Measurements from ENCODE around the gene F12.

GRCh38 chr5:177453852-177454396 is 44.6 kb upstream of the F12 start:
- TF ChIP-seq CTCF (conservative IDR thresholded peaks at IDR 0.05; ENCODE audit: low read depth, low read length) (no peak), EZH2 (IDR thresholded peaks at IDR 0.05; ENCODE audit: borderline replicate concordance, low read depth, low read length, poor library complexity, severe bottlenecking) (no peak)

Data from A673 (cell line).